HK-2 (cell line): ENCODE measurements around the gene TFF3.
A peak's percentile ranks its signal among the peaks of the same experiment; 100 is the strongest.

ENCODE experiments used
- DNase-seq: peaks from one replicate; pipeline ENCODE4 v3.0.0-alpha.2; 2018; ENCODE audit not compliant: unreplicated experiment

TFF3 gene

GRCh38 chr21:42320791-42321190 lies 5.6 kb upstream of the TFF3 start:
- no peak for DNase-seq

- DNase-seq, result no peak
Measured at GRCh38 chr21:42319851-42320572, 4.8 kb upstream of the TFF3 start.

- DNase-seq, result no peak
Measured at GRCh38 chr21:42319376-42319775, 4.2 kb upstream of the TFF3 start.

- no peak for DNase-seq
Measured at GRCh38 chr21:42317826-42318746, 2.9 kb upstream of the TFF3 start.

- no peak for DNase-seq
Measured at GRCh38 chr21:42317341-42317741, 2.1 kb upstream of the TFF3 start.

- no peak for DNase-seq
Measured at GRCh38 chr21:42316891-42317290, 1.7 kb upstream of the TFF3 start.

GRCh38 chr21:42314616-42315295 lies 453 bp downstream of the TFF3 start:
- no peak for DNase-seq

GRCh38 chr21:42313501-42313969 lies 1.7 kb downstream of the TFF3 start:
- no peak for DNase-seq

- DNase-seq, result no peak
Measured at GRCh38 chr21:42312626-42313104, 2.5 kb downstream of the TFF3 start.

- no peak for DNase-seq
Measured at GRCh38 chr21:42311816-42312625, 3.2 kb downstream of the TFF3 start.

GRCh38 chr21:42311160-42311559 lies 4.0 kb downstream of the TFF3 start:
- no peak for DNase-seq

- no peak for DNase-seq
Measured at GRCh38 chr21:42310411-42311001, 4.7 kb downstream of the TFF3 start.

GRCh38 chr21:42309753-42310213 lies 5.4 kb downstream of the TFF3 start:
- peak; percentile 36 for DNase-seq

- DNase-seq, result no peak
Measured at GRCh38 chr21:42308914-42309752, 6.1 kb downstream of the TFF3 start.

- DNase-seq, result no peak
Measured at GRCh38 chr21:42308161-42308913, 6.9 kb downstream of the TFF3 start.

GRCh38 chr21:42307106-42307505 lies 8.1 kb downstream of the TFF3 start:
- no peak for DNase-seq

GRCh38 chr21:42306366-42307035 lies 8.7 kb downstream of the TFF3 start:
- DNase-seq, result no peak

GRCh38 chr21:42305707-42306147 lies 9.5 kb downstream of the TFF3 start:
- DNase-seq, result no peak
